Activated CD4-positive, CD25-positive, alpha-beta regulatory T cell (primary cell): ENCODE data around the gene GCHFR.

ENCODE experiments used
- DNase-seq, 4 experiments: peaks; one replicate each; lab custom pipeline; 2025; lab: John Stamatoyannopoulos, UW

Gene GCHFR

GRCh38 chr15:40775740-40776536, 12.1 kb downstream of the GCHFR start:
- DNase-seq: no peak

GRCh38 chr15:40776537-40777141, 12.8 kb downstream of the GCHFR start:
- no peak for DNase-seq

GRCh38 chr15:40782609-40783227, 18.9 kb downstream of the GCHFR start:
- DNase-seq: peak; percentile 59 to 66 (median 63)

GRCh38 chr15:40785164-40785563, 21.3 kb downstream of the GCHFR start:
- DNase-seq: no peak

GRCh38 chr15:40785814-40786213, 21.9 kb downstream of the GCHFR start:
- DNase-seq: no peak

- DNase-seq: peak in 1 of 4 experiments; percentile 17
Measured at GRCh38 chr15:40787344-40787841, 23.5 kb downstream of the GCHFR start.

GRCh38 chr15:40787991-40788390, 24.1 kb downstream of the GCHFR start:
- no peak for DNase-seq

- no peak for DNase-seq
Measured at GRCh38 chr15:40789119-40789518, 25.3 kb downstream of the GCHFR start.

- DNase-seq: no peak
Measured at GRCh38 chr15:40789999-40790398, 26.1 kb downstream of the GCHFR start.

GRCh38 chr15:40790718-40791117, 26.9 kb downstream of the GCHFR start:
- no peak for DNase-seq

GRCh38 chr15:40792394-40792793, 28.5 kb downstream of the GCHFR start:
- no peak for DNase-seq

GRCh38 chr15:40793216-40793989, 29.5 kb downstream of the GCHFR start:
- DNase-seq: no peak

GRCh38 chr15:40796041-40796440, 32.2 kb downstream of the GCHFR start:
- DNase-seq: no peak

GRCh38 chr15:40796512-40796911, 32.6 kb downstream of the GCHFR start:
- DNase-seq: no peak

- no peak for DNase-seq
Measured at GRCh38 chr15:40799523-40799922, 35.7 kb downstream of the GCHFR start.

GRCh38 chr15:40803076-40803475, 39.2 kb downstream of the GCHFR start:
- no peak for DNase-seq

GRCh38 chr15:40803688-40804087, 39.8 kb downstream of the GCHFR start:
- DNase-seq: no peak

- DNase-seq: no peak
Measured at GRCh38 chr15:40806672-40807027, 42.8 kb downstream of the GCHFR start.

- DNase-seq: peak; percentile 83 to 88 (median 84)
Measured at GRCh38 chr15:40807028-40807887, 43.4 kb downstream of the GCHFR start, which contains the start of the genes DNAJC17 and ZFYVE19. Gene DNAJC17, minus strand, starts transcription at chr15:40807473. Its CDS starts 27 bp downstream, at chr15:40807446. Gene ZFYVE19, plus strand, starts transcription at chr15:40807089. Its CDS starts 501 bp downstream, at chr15:40807590.

GRCh38 chr15:40807888-40808461, 44.1 kb downstream of the GCHFR start:
- DNase-seq: no peak
